GM03348 (cell line): Measurements from ENCODE around the gene NCKAP5.
A peak's percentile ranks its signal among the peaks of the same experiment; 100 is the strongest.

Experiments
- DNase-seq: peaks from one replicate; pipeline ENCODE4 v3.0.0; 2012; ENCODE audit warnings: low spot score

The NCKAP5 gene

DNA sequence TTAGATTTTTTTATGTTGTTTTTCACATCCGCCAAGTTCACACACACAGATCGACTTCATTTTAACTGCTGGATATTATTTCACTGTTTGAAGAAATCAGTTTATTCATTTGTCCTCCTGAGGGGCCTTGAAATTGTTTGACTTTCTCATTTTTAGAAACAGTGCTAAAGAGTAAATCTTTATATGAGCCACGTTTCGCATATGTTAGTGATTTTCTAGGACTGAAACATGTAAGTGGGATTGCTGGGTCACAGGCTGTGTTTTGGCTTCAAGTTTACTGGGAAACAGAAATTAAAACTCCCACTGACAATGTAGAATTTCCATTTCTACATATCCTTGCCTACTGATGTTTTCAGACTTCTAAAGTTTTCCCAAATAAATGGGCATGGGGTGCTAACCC is 363.8 kb downstream of the NCKAP5 start:
- DNase-seq = no peak

GRCh38 chr2:133200684-133201421 is 367.4 kb downstream of the NCKAP5 start:
- DNase-seq = peak; percentile 77

GRCh38 chr2:133198678-133199077 is 369.6 kb downstream of the NCKAP5 start:
- no peak for DNase-seq

DNA sequence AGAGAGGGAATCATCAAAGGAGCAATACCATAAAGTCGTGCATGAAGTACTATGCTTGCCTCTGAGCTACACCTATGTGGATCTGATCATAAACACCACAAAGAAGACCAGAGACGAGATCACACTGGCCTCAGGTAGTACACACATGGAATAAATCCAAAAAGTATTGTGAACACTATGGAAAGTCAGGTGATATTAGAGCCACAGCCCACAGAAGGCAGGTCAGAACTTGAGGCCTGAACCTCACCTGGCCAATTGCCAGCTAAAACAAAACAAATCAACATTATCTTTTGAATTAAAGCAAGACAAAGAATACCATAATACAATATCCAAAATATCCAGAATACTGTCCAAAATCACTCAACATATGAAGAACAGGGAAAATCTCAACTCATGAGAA is 371.1 kb downstream of the NCKAP5 start:
- no peak for DNase-seq

- no peak for DNase-seq
These were observed 373.4 kb downstream of the NCKAP5 start for GRCh38 chr2:133194777-133195335.

DNA sequence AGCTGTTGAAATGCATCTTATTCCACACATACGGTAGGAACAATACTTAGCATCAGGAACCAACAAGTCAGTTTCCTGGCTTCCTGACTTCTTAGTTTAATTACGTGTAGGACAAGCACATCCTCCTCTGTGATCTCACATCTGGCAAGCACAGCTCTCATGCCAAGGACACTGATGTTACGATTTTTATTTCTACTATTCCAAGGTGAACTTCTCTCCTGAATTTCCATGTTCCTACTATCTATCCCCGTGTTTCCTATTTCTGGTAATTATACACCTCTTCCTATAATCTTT is 374.0 kb downstream of the NCKAP5 start:
- no peak for DNase-seq

DNA sequence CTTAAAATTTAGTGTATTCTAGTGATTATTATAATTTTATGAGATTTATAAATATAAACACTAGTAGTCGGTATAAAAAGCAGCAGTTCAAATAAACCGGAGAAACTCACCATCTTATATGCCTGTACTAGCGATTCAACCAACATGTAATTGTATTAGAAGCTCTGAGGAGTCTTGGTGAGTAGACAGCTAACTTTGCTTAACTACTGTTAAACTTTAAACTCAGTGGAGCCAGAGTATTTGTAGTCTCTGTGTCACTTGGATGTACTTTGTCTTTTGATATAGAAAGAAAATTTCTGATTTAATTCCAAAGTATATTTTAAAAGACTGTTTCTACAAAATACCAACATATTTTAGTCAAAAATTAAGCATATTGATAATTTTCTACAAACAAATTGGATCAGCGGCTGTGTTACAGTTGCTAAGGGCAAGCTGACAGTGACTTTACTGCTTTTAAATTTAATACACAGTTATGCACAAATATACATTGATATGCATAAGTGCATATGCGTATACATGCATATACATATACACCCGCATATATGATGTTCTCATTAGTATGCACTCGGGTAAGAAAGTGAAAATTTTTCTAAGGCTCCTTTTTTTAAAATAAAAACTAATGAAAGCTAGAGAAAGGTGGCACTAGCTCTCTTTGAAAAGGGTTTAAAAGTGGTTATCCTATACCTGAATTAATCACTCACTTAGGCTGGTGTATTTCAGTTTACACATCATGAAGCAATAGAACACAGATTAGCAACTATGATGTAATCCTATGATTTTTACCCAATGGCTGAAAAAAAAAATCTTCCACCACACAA is 374.5 kb downstream of the NCKAP5 start:
- no peak for DNase-seq

DNA sequence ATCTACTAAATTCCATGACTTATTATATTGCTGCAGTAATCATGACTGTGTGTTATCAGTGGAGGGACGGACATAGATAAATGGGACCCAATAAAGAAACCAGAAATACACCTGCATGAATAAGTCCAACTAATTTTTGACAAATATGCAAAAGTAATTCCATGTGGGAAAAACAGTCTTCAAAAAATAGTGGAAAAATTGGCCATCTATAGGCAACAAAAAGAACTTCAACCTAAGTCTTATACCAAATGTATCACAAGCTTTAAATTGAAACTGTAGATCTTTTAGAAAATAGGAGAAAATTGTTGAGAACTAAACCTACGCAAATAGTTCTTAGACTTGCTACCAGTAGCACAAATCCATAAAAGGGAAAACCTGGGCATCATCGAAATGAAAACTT is 376.2 kb downstream of the NCKAP5 start:
- DNase-seq = no peak

GRCh38 chr2:133177196-133177595 is 391.1 kb downstream of the NCKAP5 start:
- DNase-seq = no peak

- DNase-seq = no peak
These were observed 392.3 kb downstream of the NCKAP5 start for GRCh38 chr2:133175926-133176325.

DNA sequence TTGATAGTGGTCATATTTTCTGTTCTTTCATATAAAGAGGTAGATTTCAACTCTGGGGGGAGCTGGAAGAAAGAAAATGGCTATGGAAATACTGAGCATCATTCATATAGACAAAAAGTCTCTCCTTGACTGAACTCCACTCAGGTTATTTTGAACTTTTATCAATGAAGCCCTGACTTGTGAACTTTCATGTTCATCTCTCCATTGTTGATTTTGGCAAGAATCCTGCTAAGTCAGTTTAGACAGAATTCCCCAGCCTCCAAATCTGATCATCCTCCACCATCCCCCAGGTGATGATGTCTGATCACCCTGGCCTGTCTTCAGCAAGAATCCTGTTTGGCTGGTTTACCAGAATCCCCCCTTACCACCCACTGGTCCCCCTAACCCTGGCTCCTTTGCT is 395.0 kb downstream of the NCKAP5 start:
- no peak for DNase-seq

GRCh38 chr2:133171393-133172004 is 396.8 kb downstream of the NCKAP5 start:
- DNase-seq = peak; percentile 63

GRCh38 chr2:133169274-133169912 is 398.9 kb downstream of the NCKAP5 start:
- DNase-seq = no peak

DNA sequence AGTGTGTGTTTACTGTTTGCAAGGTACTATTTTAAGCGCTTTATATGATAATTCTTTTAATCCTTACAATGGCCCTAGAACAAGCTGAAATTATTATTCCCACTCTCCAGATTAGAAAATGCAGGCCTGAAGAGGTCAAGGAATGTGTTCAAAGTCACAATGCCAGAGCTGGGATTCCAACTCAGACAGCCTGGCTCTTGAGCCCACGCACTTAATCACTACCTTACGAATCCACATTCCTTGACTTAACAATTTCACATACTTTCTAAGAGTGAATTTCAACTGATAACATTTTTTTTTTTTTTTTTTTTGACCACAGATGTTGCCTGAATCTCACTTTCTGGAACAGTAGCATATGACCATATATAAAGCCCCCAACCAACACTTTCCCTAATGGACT is 400.3 kb downstream of the NCKAP5 start:
- no peak for DNase-seq

- DNase-seq = no peak
These were observed 401.0 kb downstream of the NCKAP5 start for GRCh38 chr2:133167223-133167622.

GRCh38 chr2:133166031-133166430 is 402.2 kb downstream of the NCKAP5 start:
- no peak for DNase-seq

GRCh38 chr2:133163111-133163510 is 405.2 kb downstream of the NCKAP5 start:
- no peak for DNase-seq

- no peak for DNase-seq
These were observed 409.8 kb downstream of the NCKAP5 start for GRCh38 chr2:133158442-133158841.

GRCh38 chr2:133158024-133158423 is 410.2 kb downstream of the NCKAP5 start:
- DNase-seq = no peak

DNA sequence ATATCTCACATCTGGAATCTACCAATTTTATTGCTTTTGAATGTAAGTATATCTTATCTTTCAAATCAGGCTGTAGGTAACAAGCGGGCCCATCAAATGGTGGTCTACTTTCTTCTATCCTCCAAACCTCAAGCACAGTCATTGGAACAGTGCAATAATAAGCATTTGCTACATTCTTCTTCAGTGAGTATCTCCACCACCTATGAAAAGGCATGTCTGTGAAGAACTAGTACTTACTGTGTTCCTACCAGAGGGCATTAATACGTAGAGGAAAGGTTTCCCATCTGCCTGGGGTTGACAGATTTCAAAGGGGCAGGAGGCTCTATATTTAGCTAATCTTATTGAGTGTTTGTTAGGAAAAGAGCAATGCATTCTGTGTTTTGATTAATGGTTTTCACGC is 411.1 kb downstream of the NCKAP5 start:
- no peak for DNase-seq

GRCh38 chr2:133152801-133153200 is 415.5 kb downstream of the NCKAP5 start:
- no peak for DNase-seq

DNA sequence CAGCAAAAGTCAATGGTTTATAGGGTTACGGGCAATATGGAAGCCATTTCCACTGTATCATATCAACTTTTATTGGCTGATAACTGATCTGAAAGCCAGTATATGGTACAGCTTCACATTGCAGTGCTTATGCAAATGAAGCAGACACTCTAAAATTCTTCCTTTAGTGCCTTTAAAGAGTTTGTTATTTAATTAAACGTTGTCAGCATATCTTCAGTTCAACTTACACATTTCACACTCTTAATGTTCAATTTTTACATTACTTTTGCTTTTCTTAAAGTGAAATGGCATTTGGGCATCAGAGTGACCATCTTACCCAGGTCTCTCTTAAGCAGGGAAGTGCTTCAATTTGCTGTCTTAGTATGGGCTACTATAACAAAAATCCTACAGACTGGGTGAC is 420.1 kb downstream of the NCKAP5 start:
- DNase-seq = no peak

GRCh38 chr2:133146893-133147292 is 421.4 kb downstream of the NCKAP5 start:
- no peak for DNase-seq
